ENCODE data around the gene CCZ1B.
"Not testable (repeated sequence)": the region's sequence is repeated elsewhere in the genome, so short reads cannot be mapped to it uniquely, and the experiment has no call there.

CCZ1B gene

DNA sequence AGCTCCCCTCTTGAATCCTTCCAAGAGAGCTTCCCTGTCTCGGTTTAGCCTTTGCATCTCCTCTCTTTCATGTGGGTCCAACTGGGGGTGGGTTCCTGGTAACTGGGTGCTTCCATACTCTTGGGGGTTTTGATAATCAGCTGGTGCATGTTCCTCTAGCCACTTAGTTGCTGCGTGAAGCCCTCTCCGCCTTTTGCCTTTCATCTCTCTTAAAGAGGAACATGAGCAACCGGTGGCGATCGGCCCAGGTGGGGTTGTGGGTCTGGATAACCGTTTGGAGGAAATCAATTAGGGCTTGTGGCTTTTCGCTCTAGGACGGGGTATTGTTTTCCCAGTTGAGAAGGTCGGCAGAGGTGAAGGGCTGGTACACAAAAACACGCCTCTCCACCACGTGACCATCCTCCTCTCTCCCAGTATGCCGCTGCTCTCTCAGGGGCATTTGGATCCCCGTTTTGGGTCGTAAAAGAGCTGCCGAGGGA is 19.9 kb upstream of the CCZ1B start:
- not testable (repeated sequence) for H3K27ac ChIP-seq; H3K36me3 ChIP-seq (ENCODE audit: insufficient read depth, low read length); DNase-seq (ENCODE audit: low read depth, low spot score); H3K9ac ChIP-seq (ENCODE audit: insufficient read length); H3K9me3 ChIP-seq (ENCODE audit: low read depth, low read length); H3K4me3 ChIP-seq

DNA sequence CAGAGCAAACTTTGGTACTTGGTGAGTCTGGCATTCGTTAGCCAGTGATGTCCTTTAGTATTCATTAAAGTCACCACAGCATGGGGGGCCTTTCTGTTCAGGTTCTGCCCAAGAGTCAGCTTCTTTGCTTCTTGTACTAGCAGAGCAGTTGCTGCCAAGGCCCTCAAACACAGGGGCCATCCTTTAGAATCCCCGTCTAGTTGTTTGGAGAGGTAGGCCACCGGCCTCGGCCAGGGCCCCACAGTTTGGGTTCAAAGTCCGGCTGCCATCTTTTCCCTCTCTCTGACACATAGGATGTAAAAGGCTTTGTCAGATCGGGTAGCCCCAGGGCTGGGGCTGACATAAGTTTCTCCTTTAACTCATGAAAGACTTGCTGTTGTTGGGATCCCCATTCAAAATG is 17.6 kb upstream of the CCZ1B start:
- not testable (repeated sequence) for H3K4me3 ChIP-seq; DNase-seq (ENCODE audit: low read depth, low spot score); H3K36me3 ChIP-seq (ENCODE audit: insufficient read depth, low read length); H3K27ac ChIP-seq; H3K9ac ChIP-seq (ENCODE audit: insufficient read length); H3K9me3 ChIP-seq (ENCODE audit: low read depth, low read length)

DNA sequence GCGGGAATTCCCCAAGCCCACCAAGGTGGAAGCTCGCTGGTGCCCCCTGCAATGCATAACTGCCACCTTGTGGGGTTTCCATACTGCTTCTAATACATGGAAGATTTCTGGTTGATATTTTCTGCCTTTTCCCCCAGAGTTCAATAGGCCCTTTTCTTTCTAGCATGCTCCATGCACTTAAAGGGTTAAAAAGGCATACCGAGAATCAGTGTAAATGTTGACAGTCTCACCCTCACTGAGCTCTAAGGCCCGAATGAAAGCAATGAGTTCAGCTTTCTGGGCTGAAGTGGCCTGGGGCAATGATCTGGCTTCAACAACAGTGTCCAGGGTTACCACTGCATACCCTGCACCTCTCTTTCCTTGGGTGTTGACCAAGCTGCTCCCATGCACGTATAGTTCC is 17.0 kb upstream of the CCZ1B start:
- H3K9me3 ChIP-seq (ENCODE audit: low read depth, low read length); H3K9ac ChIP-seq (ENCODE audit: insufficient read length); DNase-seq (ENCODE audit: low read depth, low spot score); H3K36me3 ChIP-seq (ENCODE audit: insufficient read depth, low read length); H3K27ac ChIP-seq; H3K4me3 ChIP-seq: not testable (repeated sequence)

- not testable (repeated sequence) for H3K4me3 ChIP-seq; H3K9me3 ChIP-seq (ENCODE audit: low read depth, low read length); DNase-seq (ENCODE audit: low read depth, low spot score); H3K27ac ChIP-seq; H3K36me3 ChIP-seq (ENCODE audit: insufficient read depth, low read length); H3K9ac ChIP-seq (ENCODE audit: insufficient read length)
These were observed 16.3 kb upstream of the CCZ1B start for GRCh38 chr7:6842278-6842921.

DNA sequence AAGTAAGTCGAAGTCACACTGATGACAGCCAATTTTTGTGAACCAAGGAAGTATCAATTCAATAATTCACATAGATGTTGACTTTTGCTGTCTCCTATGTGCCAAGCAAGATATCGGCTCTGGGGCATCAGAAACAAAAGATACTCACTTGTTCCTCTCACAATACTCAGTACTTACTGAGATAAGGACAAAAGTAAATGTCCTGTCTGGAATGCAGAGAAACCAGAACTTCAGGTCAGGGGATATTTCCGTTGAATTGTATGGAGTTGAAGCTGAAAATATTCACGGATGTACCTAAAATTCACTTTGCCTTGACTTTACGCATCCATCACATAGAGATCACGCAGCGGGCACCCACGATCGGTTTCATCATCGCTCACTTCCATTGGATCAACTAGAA is 11.0 kb upstream of the CCZ1B start:
- H3K36me3 ChIP-seq (ENCODE audit: insufficient read depth, low read length); DNase-seq (ENCODE audit: low read depth, low spot score); H3K9ac ChIP-seq (ENCODE audit: insufficient read length); H3K4me3 ChIP-seq; H3K9me3 ChIP-seq (ENCODE audit: low read depth, low read length); H3K27ac ChIP-seq: not testable (repeated sequence)

DNA sequence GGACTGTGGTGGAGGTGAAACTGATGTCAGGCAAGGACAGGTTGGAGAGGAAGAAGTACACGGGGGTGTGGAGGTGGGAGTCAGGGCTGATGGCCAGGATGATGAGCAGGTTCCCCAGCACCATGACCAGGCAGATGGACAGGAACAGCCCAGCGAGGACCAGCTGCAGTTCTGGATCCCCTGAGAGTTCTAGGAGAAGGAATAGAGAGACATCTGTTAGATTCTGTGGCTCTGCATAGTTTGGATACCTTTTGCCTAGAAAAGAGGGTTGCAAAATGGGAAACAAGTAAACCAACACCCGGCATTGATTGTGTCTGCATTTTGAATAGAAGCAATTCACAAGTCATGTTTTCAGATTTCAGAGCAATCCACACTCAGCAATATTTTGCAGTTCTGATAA is 9.4 kb upstream of the CCZ1B start:
- not testable (repeated sequence) for H3K4me3 ChIP-seq; H3K9me3 ChIP-seq (ENCODE audit: low read depth, low read length); H3K27ac ChIP-seq; DNase-seq (ENCODE audit: low read depth, low spot score); H3K36me3 ChIP-seq (ENCODE audit: insufficient read depth, low read length); H3K9ac ChIP-seq (ENCODE audit: insufficient read length)

- TF ChIP-seq EZH2 (IDR thresholded peaks at IDR 0.05) = no peak
- no peak for TF ChIP-seq POLR2AphosphoS5 (IDR thresholded peaks at IDR 0.05; ENCODE audit: borderline replicate concordance, low read depth, low read length)
- no peak for TF ChIP-seq FOXP2 (optimal IDR thresholded peaks at IDR 0.05; ENCODE audit: control extremely low read depth, extremely low read length, insufficient read depth)
- H3K9ac ChIP-seq (ENCODE audit: insufficient read length) = no peak overlapping the region
- H3K27ac ChIP-seq = no peak overlapping the region
- DNase-seq (ENCODE audit: low read depth, low spot score) = no peak
- H3K4me3 ChIP-seq = no peak overlapping the region
- H3K36me3 ChIP-seq (ENCODE audit: insufficient read depth, low read length) = no peaks in the 10 kb centered on the region
- H3K9me3 ChIP-seq (ENCODE audit: low read depth, low read length) = no peaks in the 10 kb centered on the region
These were observed 7.6 kb upstream of the CCZ1B start for GRCh38 chr7:6833636-6834035.

DNA sequence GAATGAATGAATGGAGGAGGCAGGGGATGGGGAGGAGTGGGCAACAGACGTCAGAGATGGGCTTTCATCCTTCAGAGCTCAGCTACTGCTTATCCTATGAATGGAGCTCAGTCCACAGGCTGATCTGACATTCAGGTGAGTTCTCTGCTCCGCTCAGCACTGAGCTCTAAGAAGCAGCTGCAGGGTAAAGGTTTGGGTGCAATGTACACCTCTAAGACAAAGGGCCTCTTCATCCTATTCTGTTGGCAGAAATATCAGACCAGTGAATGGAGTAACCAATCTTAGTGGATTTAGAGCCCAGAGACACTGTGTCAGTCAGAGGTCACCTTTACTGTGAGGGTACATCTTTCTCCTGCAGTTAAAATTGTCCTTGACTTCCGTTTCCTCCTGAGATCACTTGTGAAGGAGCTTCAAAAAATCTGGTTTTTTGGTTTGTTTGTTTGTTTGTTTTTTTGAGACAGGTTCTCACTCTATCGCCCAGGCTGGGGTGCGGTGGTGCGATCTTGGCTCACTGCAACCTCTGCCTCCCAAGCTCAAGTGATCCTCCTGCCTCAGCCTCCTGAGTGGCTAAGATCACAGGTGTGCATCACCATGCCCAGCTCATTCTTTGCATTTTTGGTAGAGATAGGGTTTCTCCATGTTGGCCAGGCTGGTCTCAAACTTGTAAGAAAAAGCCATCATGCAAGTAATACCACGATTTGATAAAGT is 5.1 kb upstream of the CCZ1B start:
- TF ChIP-seq POLR2AphosphoS5 (IDR thresholded peaks at IDR 0.05; ENCODE audit: borderline replicate concordance, low read depth, low read length) = no peak
- TF ChIP-seq FOXP2 (optimal IDR thresholded peaks at IDR 0.05; ENCODE audit: control extremely low read depth, extremely low read length, insufficient read depth) = no peak
- no peak for TF ChIP-seq EZH2 (IDR thresholded peaks at IDR 0.05)
- Histone ChIP-seq H3K36me3 (ENCODE audit: insufficient read depth, low read length) (no peaks in the 10 kb centered on the region), H3K9me3 (ENCODE audit: low read depth, low read length) (no peaks in the 10 kb centered on the region), H3K4me3 (no peak overlapping the region), H3K27ac (no peak overlapping the region), H3K9ac (ENCODE audit: insufficient read length) (no peak overlapping the region)
- DNase-seq (ENCODE audit: low read depth, low spot score) = no peak

DNA sequence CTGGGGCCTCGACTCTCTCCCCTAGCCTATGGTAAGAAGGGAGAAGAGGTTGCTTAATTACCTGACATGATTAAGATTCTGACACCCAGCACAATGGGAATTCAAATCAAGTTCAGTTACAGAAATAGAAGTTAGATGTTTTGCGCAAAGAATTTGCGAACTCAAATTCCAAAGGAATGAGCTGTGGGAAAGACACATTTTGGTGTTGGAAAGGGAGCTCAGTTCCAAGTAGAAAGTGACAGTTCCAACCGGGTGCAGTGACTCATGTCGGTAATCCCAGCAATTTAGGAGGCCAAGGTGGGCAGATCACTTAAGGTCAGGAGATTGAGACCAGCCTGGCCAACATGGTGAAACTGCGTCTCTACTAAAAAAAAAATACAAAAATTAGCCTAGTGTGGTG is 4.0 kb upstream of the CCZ1B start:
- H3K9me3 ChIP-seq (ENCODE audit: low read depth, low read length); DNase-seq (ENCODE audit: low read depth, low spot score); H3K27ac ChIP-seq; H3K9ac ChIP-seq (ENCODE audit: insufficient read length); H3K36me3 ChIP-seq (ENCODE audit: insufficient read depth, low read length); H3K4me3 ChIP-seq: not testable (repeated sequence)

DNA sequence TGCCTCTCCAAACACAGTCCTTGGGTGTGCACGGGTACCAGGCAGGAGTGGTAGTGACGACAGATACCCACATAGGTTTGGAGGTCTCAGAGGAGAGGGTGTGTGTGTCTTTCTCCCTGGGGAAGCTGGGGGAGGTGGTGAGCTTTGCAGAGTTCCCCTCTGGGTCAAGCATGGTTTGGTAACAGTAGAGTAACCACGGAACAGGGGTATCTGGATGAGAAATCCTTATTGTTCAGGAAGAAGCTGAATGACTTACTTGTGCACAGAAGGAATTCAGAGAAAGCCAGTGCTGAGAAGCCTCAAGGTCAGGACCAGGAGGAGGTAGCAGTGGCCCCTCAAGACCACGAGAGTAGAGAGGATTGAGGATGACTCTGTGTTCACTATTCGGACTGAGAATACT is 3.5 kb upstream of the CCZ1B start:
- H3K27ac ChIP-seq; H3K36me3 ChIP-seq (ENCODE audit: insufficient read depth, low read length); H3K9ac ChIP-seq (ENCODE audit: insufficient read length); H3K4me3 ChIP-seq; DNase-seq (ENCODE audit: low read depth, low spot score); H3K9me3 ChIP-seq (ENCODE audit: low read depth, low read length): not testable (repeated sequence)

DNA sequence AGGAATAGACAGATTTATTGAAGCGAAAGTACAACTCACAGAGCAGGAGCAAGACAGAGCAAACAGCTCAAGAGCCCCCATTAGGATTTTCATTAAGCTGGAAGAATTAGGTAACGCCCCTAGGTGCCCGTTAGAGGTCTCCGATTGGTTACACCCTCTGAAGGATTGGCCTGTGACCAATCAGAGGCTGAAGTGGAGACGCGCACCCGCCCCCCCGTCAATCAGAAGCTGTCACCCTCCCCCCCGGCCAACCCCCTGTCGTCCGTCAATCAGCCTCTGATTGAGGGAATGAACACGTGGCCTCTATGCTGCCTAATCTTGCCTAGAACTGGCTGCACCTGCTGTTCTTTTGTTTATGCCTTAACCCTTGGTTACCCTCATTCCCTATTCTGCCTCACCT is 1.1 kb upstream of the CCZ1B start:
- H3K27ac ChIP-seq; DNase-seq (ENCODE audit: low read depth, low spot score); H3K4me3 ChIP-seq; H3K9me3 ChIP-seq (ENCODE audit: low read depth, low read length); H3K9ac ChIP-seq (ENCODE audit: insufficient read length); H3K36me3 ChIP-seq (ENCODE audit: insufficient read depth, low read length): not testable (repeated sequence)

- not testable (repeated sequence) for H3K9ac ChIP-seq (ENCODE audit: insufficient read length); DNase-seq (ENCODE audit: low read depth, low spot score); H3K9me3 ChIP-seq (ENCODE audit: low read depth, low read length); H3K36me3 ChIP-seq (ENCODE audit: insufficient read depth, low read length); H3K27ac ChIP-seq
- peak overlapping the region; percentile 76 for H3K4me3 ChIP-seq
These were observed 594 bp downstream of the CCZ1B start for GRCh38 chr7:6825236-6826125.

- not testable (repeated sequence) for H3K9me3 ChIP-seq (ENCODE audit: low read depth, low read length); H3K36me3 ChIP-seq (ENCODE audit: insufficient read depth, low read length); H3K4me3 ChIP-seq; H3K27ac ChIP-seq; DNase-seq (ENCODE audit: low read depth, low spot score); H3K9ac ChIP-seq (ENCODE audit: insufficient read length)
These were observed 4.5 kb downstream of the CCZ1B start for GRCh38 chr7:6821622-6822021.

All from SK-N-MC (cell line).